Heart right ventricle (tissue), 16 donors: ENCODE measurements around the gene SPDEF. TPM values are rescaled to one million over a fixed set of nuclear protein-coding genes. Genes with fewer than 3 reads are reported as not detected.

Experiments
- ATAC-seq, 8 donors: fragments of 200-7000 bp; cut with Tn5 transposase; one replicate each; pipeline ENCODE4 v1.9.1; 2020; ENCODE audit warnings: mild to moderate bottlenecking in 8 of 8, moderate library complexity in 8 of 8, moderate number of reproducible peaks in 1 of 8
- DNase-seq, 2 donors: peaks; one replicate each; pipeline ENCODE4 v3.0.0-alpha.2; 2020
- H3K27ac ChIP-seq, 10 donors: fragments of 200-600 bp; sonication (generic) in 2 of 10; one replicate each; pipeline versions ENCODE4 v1.5.0 to v1.8.0; 2020 to 2022; ENCODE audit warnings: mild to moderate bottlenecking in 3 of 10
- H3K27me3 ChIP-seq, 7 donors: fragments of 200-600 bp; one replicate each; pipeline ENCODE4 v1.8.0; 2021 to 2022; ENCODE audit warnings: mild to moderate bottlenecking in 2 of 7
- H3K36me3 ChIP-seq, 9 donors: fragments of 200-600 bp; sonication (generic) in 1 of 9; one replicate each; pipeline versions ENCODE4 v1.5.0 to v1.8.0; 2020 to 2022; ENCODE audit warnings: mild to moderate bottlenecking in 2 of 9
- H3K4me1 ChIP-seq, 9 donors: fragments of 200-600 bp; sonication (generic) in 1 of 9; one replicate each; pipeline versions ENCODE4 v1.5.0 to v1.8.0; 2020 to 2022; ENCODE audit warnings: mild to moderate bottlenecking in 4 of 9
- H3K4me3 ChIP-seq, 10 donors: fragments of 200-600 bp; sonication (generic) in 2 of 10; one replicate each; pipeline versions ENCODE4 v1.5.0 to v1.8.0; 2020 to 2022; ENCODE audit warnings: mild to moderate bottlenecking in 7 of 10, moderate library complexity in 2 of 10
- H3K9me3 ChIP-seq, 11 donors: fragments of 200-600 bp in 10 of 11; sonication (generic) in 2 of 11; one replicate each; pipeline versions ENCODE4 v1.5.0 to v1.8.0; 2013 to 2022; ENCODE audit warnings: mild to moderate bottlenecking in 2 of 11, control low read depth in 1 of 11, moderate library complexity in 1 of 11
- WGBS, 2 donors: extraction: QIAGEN DNeasy Blood & Tissue Kit; methylation state at CpG; one replicate each; pipeline ENCODE4 v1.1.7; 2013; ENCODE audit warnings: inconsistent platforms in 1 of 2; 5-methylcytosine and 5-hydroxymethylcytosine counted together
- intact Hi-C, 10 donors: fragments of 100-400 bp; cut with DNase I; formaldehyde crosslinking; loops; one replicate each; pipeline versions ENCODE4 v1.11.1 to v1.14.2; 2022
- polyA plus RNA-seq, 2 donors: library from polyadenylated mRNA; stranded (reverse); fragments of 200-250 nt; gene quantifications; one replicate each; pipeline ENCODE4 v1.2.3, GENCODE V29; 2013
- total RNA-seq, 10 donors: library from RNA; stranded (reverse); fragmentation: NEBNext Ultra II Directional in 3 of 10; extraction: Animal tissue kit (Norgen Biotek cat#: 25700) in 3 of 10; gene quantifications; one replicate each; pipeline versions ENCODE4 v1.2.1 to v1.2.4, GENCODE V29; 2021 to 2023
- TF ChIP-seq, protein P1 (sequence below), 9 donors: fragments of 200-600 bp; sonication (generic) in 2 of 9; IDR thresholded peaks; one replicate each; pipeline versions ENCODE4 v1.5.0 to v1.8.0; 2021 to 2022; ENCODE audit warnings: antibody characterized with exemption in 9 of 9, mild to moderate bottlenecking in 5 of 9, moderate library complexity in 1 of 9
- donor health status: Arrhythmogenic right ventricular cardiomyopathy.
- donor health status: ischemic (EF 13 %, LVEDD 7.1; RV severe dilation, severe dysfunction).
- donor health status: healthy with polysubstance abuse.
- donor health status: DM: no; HTN: yes; CAD: no.
- donor health status: DM: no; HTN: no; CAD: no.
- donor health status: ischemic (EF 25% LVEDD 6.9; RV normal size, moderate dysfunction).
- donor health status: ischemic (EF 25% LVEDD 5.7; RV mildly dilated, moderate dysfunction).
- donor health status: healthy.
- donor health status: DM: yes; HTN: yes; CAD: no.
- donor health status: Ischemic cardiomyopathy.
- donor health status: ischemic (EF 35%, LVEDD 5.7; RV mildly dilated, moderate dysfunction).
- donor health status: nonischemic (EF 11% LVEDD 7.7; RV severe dilation, severe dysfunction).
- donor health status: DM: yes; HTN: yes; CAD: no.
- donor health status: PGD.
- donor health status: ischemic (EF 29% LVEDD 5.4; RV normal size, mild dysfunction).
- donor health status: nonischemic (EF 23%, LVEDD 6.1; RV moderate dilation, normal function).

SPDEF gene
- total and polyA plus RNA-seq, 12 donors = 0.15 to 0.60 (median 0.22) TPM; not detected in 2

DNA sequence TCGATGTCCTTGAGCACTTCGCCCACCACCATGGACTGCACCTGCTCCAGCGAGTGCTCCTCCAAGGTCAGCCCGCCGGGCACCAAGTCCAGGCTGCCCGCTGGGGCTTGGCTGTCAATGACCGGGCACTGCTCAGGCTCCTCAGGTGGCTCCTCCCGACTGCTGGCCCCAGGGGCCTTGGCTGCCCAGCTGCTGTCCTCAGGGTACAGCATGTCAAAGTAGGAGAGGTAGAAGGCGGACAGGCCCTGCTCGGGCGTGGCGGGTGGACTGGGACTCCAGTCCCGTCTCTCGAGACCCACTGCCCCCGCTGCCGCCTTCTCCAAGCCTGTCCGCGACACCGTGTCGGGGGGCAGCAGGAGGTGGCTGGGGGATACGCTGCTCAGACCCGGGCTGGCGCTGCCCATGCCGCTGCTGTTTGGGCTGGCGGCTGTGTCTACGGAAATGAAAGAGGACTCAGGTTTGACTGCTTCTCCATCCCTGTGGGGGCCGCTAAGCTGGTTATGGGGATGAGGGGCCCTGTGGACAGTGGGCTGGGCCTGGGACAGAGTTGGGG is 12.0 kb downstream of the SPDEF start:
- DNase-seq (no peak), ATAC-seq (no peak)
- WGBS, 2 donors = 93 to 96% methylated on average over 27 of the region's 27 CpGs
- Histone ChIP-seq H3K4me3 (no peak overlapping the region), H3K36me3 (no peaks in the 10 kb centered on the region), H3K4me1 (peaks cover 0 to 19% (median 10%) of the 10 kb centered on the region in 9 donors), H3K27me3 (no peaks in the 10 kb centered on the region), H3K9me3 (no peaks in the 10 kb centered on the region), H3K27ac (no peak overlapping the region)
- TF ChIP-seq, protein P1, sequence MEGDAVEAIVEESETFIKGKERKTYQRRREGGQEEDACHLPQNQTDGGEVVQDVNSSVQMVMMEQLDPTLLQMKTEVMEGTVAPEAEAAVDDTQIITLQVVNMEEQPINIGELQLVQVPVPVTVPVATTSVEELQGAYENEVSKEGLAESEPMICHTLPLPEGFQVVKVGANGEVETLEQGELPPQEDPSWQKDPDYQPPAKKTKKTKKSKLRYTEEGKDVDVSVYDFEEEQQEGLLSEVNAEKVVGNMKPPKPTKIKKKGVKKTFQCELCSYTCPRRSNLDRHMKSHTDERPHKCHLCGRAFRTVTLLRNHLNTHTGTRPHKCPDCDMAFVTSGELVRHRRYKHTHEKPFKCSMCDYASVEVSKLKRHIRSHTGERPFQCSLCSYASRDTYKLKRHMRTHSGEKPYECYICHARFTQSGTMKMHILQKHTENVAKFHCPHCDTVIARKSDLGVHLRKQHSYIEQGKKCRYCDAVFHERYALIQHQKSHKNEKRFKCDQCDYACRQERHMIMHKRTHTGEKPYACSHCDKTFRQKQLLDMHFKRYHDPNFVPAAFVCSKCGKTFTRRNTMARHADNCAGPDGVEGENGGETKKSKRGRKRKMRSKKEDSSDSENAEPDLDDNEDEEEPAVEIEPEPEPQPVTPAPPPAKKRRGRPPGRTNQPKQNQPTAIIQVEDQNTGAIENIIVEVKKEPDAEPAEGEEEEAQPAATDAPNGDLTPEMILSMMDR (IDR thresholded peaks at IDR 0.05) = no peak
- intact Hi-C loops = no loop called here

DNA sequence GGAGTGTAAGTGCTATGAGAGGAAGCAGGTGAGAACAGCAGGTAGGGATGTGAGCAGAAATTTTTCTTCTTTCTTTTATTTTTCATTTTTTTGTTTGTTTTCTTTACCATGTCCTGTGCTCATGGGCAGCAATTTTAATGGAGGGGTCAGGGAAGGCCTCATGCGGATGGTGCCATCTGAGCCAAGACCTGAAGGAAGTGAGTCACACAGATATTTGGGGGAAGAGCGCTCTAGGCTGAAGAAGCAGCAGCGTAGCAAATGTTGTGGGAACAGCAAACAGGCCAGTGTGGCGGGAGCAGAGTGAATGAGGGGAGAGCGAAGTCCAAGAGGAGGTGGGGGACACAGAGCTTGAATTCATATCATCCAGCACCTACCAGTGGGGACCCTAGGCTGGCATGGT is 12.7 kb downstream of the SPDEF start:
- 75 to 79% methylated on average over 5 of the region's 5 CpGs for WGBS, 2 donors
- Histone ChIP-seq H3K36me3 (no peaks in the 10 kb centered on the region), H3K4me1 (peaks cover 0 to 19% (median 10%) of the 10 kb centered on the region in 9 donors), H3K4me3 (no peak overlapping the region), H3K27me3 (no peaks in the 10 kb centered on the region), H3K9me3 (no peaks in the 10 kb centered on the region), H3K27ac (no peak overlapping the region)
- ATAC-seq = no peak
- no peak for DNase-seq
- intact Hi-C loops = no loop called here
- TF ChIP-seq, protein P1 (IDR thresholded peaks at IDR 0.05) = no peak

DNA sequence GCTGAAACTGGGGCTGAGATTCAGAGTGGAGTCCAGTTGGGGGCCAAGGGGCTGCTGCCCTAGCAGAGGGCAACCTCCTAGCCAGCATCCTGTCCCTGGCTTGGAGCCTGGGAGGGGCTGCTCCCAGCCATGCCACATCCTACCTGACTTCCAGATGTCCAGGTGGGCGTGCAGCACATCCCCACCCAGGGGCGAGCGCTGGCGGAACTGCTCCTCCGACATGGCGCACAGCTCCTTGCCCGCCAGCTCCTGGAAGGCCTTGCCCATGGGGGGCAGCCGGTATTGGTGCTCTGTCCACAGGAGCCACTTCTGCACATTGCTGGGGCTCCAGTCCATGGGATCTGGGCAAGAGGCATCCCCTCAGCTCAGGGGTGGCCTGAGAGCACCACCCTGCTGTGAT is 15.3 kb downstream of the SPDEF start:
- H3K4me1 ChIP-seq = peaks cover 0 to 4% (median 0%) of the 10 kb centered on the region in 9 donors
- no peak overlapping the region for H3K27ac ChIP-seq
- no peaks in the 10 kb centered on the region for H3K9me3 ChIP-seq
- H3K36me3 ChIP-seq = no peaks in the 10 kb centered on the region
- DNase-seq = no peak
- WGBS, 2 donors = 96 to 97% methylated on average over 8 of the region's 8 CpGs
- intact Hi-C loops = no loop called here
- ATAC-seq = no peak
- H3K27me3 ChIP-seq = no peaks in the 10 kb centered on the region
- H3K4me3 ChIP-seq = no peak overlapping the region
- TF ChIP-seq, protein P1 (IDR thresholded peaks at IDR 0.05) = no peak

DNA sequence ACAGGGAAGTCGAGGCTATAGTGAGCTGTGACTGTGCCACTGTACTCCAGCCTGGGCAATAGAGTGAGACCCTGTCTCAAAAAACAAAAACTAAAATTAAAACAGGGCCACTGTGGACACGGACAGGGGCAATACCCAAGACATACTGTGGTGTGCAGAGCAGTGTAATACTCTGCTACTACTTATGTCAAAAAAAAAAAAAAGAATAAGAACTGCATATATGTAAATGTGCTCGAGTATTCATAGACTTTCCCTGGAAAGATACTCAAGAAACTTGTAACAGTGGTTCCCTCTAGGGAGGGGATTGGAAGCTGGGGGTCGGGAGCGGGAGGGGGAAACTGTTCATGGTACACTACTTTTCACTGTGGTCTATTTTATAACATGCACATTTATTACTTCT is 15.9 kb downstream of the SPDEF start:
- Histone ChIP-seq H3K36me3 (no peaks in the 10 kb centered on the region), H3K4me3 (no peak overlapping the region), H3K4me1 (no peaks in the 10 kb centered on the region), H3K9me3 (no peaks in the 10 kb centered on the region), H3K27me3 (no peaks in the 10 kb centered on the region), H3K27ac (no peak overlapping the region)
- intact Hi-C loops = no loop called here
- WGBS, 2 donors = 75 to 80% methylated on average over 5 of the region's 5 CpGs
- no peak for DNase-seq
- TF ChIP-seq, protein P1 (IDR thresholded peaks at IDR 0.05) = no peak
- no peak for ATAC-seq
